Transverse colon (tissue), 4 donors: Measurements from ENCODE around the gene HECTD2. TPM values are rescaled to one million over a fixed set of nuclear protein-coding genes. Genes with fewer than 3 reads are reported as not detected.

Source experiments
- DNase-seq: peaks from one replicate; pipeline ENCODE4 v3.0.0-alpha.2; 2019
- H3K27ac ChIP-seq, 4 donors: fragments of 200-600 bp; sonication (generic); 2 replicates each; pipeline ENCODE4 v1.5.1; 2016 to 2018; ENCODE audit warnings: inconsistent platforms in 4 of 4
- H3K27me3 ChIP-seq: fragments of 200-600 bp; sonication (generic); 2 replicates; pipeline ENCODE4 v1.5.1; 2017; ENCODE audit warnings: inconsistent platforms
- H3K36me3 ChIP-seq, 4 donors: fragments of 200-600 bp; sonication (generic); 2 replicates each; pipeline ENCODE4 v1.5.1; 2017 to 2019; ENCODE audit warnings: inconsistent platforms in 4 of 4
- H3K4me1 ChIP-seq, 4 donors: fragments of 200-600 bp; sonication (generic); 2 replicates each; pipeline ENCODE4 v1.5.1; 2017 to 2020; ENCODE audit warnings: inconsistent platforms in 4 of 4
- H3K4me3 ChIP-seq, 4 donors: fragments of 200-600 bp; sonication (generic); 1 replicate in 1 of 4; 2 replicates in 3 of 4; pipeline versions ENCODE4 v1.5.1 to v1.6.1; 2017 to 2019; ENCODE audit warnings: inconsistent platforms in 4 of 4
- H3K9me3 ChIP-seq, 2 donors: fragments of 200-600 bp; sonication (generic); 2 replicates each; pipeline ENCODE4 v1.5.1; 2017 to 2019; ENCODE audit warnings: inconsistent platforms in 2 of 2
- CTCF ChIP-seq, 5 experiments: fragments of 200-600 bp in 3 of 5; fragments of 450-650 bp in 2 of 5; sonication (generic) in 3 of 5; IDR thresholded peaks; 1 replicate in 2 of 5; 2 replicates in 3 of 5; pipeline ENCODE4 v1.5.1; 2016 to 2017; ENCODE audit warnings: antibody characterized with exemption in 5 of 5, inconsistent platforms in 3 of 5, mild to moderate bottlenecking in 2 of 5, moderate library complexity in 1 of 5
- EP300 ChIP-seq: sonication (generic); formaldehyde crosslinking; IDR thresholded peaks from one replicate; pipeline ENCODE4 v1.6.1; 2017; ENCODE audit warnings: antibody characterized with exemption, low read depth
- POLR2A ChIP-seq: fragments of 450-650 bp; IDR thresholded peaks from one replicate; pipeline ENCODE4 v1.6.1; 2016; ENCODE audit warnings: antibody characterized with exemption, mild to moderate bottlenecking, moderate library complexity
- POLR2AphosphoS5 ChIP-seq, 3 donors: sonication (generic); formaldehyde crosslinking; IDR thresholded peaks; one replicate each; pipeline ENCODE4 v1.6.1; 2016; ENCODE audit warnings: antibody characterized with exemption in 3 of 3
- WGBS, 2 donors: methylation state at CpG; one replicate each; pipeline ENCODE4 v1.1.5; 2018; ENCODE audit warnings: low coverage in 1 of 2; 5-methylcytosine and 5-hydroxymethylcytosine counted together
- in situ Hi-C, 4 donors: fragments of 200-750 bp; cut with MboI; loops; one replicate each; pipeline versions ENCODE4 v1.15.0 to v1.15.1; 2017; ENCODE audit warnings: low sequenced_read_pairs in 3 of 4, low pct_ligation_motif_present in 1 of 4, low pct_unique_long_range_greater_than_20kb in 1 of 4
- intact Hi-C: fragments of 100-400 bp; cut with DNase I; formaldehyde crosslinking; loops from one replicate; pipeline ENCODE4 v1.15.1; 2023; ENCODE audit warnings: low total_unique reads
- total RNA-seq, 4 donors: library from RNA; depleted of rRNA; stranded (reverse); fragments of >200 nt; gene quantifications; one replicate each; pipeline ENCODE4 v1.1.0, GENCODE V29; 2016

The HECTD2 gene
- total RNA-seq, 4 donors from 2014 or later, result 6.8 to 10.3 (median 8.1) TPM

GRCh38 chr10:91519899-91520514 lies 109.9 kb downstream of the HECTD2 start:
- Histone ChIP-seq H3K4me1 (peaks cover 0 to 14% (median 5%) of the 10 kb centered on the region in 4 donors), H3K4me3 (no peak overlapping the region), H3K9me3 (peaks cover 0 to 7% of the 10 kb centered on the region in 2 donors), H3K27me3 (no peaks in the 10 kb centered on the region), H3K36me3 (no peaks in the 10 kb centered on the region), H3K27ac (no peak overlapping the region)
- TF ChIP-seq EP300 (no peak), POLR2A (no peak), CTCF (IDR thresholded peaks at IDR 0.05) (no peak), POLR2AphosphoS5 (IDR thresholded peaks at IDR 0.05) (no peak)
- intact Hi-C loops, result no loop called here
- DNase-seq, result no peak
- in situ Hi-C loops, result no loop called here
- whole genome bisulfite sequencing, 2 donors, result 77 to 84% methylated on average over 2 to 7 of the region's 7 CpGs

- in situ Hi-C loops, result no loop called here
- intact Hi-C loops, result no loop called here
- H3K27me3 ChIP-seq, result no peaks in the 10 kb centered on the region
- no peak overlapping the region for H3K4me3 ChIP-seq
- H3K4me1 ChIP-seq, result peaks cover 0 to 14% (median 5%) of the 10 kb centered on the region in 4 donors
- TF ChIP-seq EP300 (no peak), POLR2AphosphoS5 (IDR thresholded peaks at IDR 0.05) (no peak), POLR2A (no peak), CTCF (IDR thresholded peaks at IDR 0.05) (no peak)
- H3K27ac ChIP-seq, result no peak overlapping the region
- peaks cover 0 to 7% of the 10 kb centered on the region in 2 donors for H3K9me3 ChIP-seq
- no peak for DNase-seq
- H3K36me3 ChIP-seq, result no peaks in the 10 kb centered on the region
- 15 to 27% methylated on average over 1 of the region's 1 CpG for WGBS, 2 donors
Observed at GRCh38 chr10:91520661-91521060, 110.5 kb downstream of the HECTD2 start.

- H3K4me3 ChIP-seq, result no peak overlapping the region
- H3K27ac ChIP-seq, result no peak overlapping the region
- no peaks in the 10 kb centered on the region for H3K36me3 ChIP-seq
- peaks cover 0 to 14% (median 5%) of the 10 kb centered on the region in 4 donors for H3K4me1 ChIP-seq
- WGBS, 2 donors, result 85 to 100% methylated on average over 1 of the region's 1 CpG
- in situ Hi-C loops, result no loop called here
- TF ChIP-seq POLR2A (no peak), CTCF (IDR thresholded peaks at IDR 0.05) (no peak), EP300 (no peak), POLR2AphosphoS5 (IDR thresholded peaks at IDR 0.05) (no peak)
- peaks cover 0 to 7% of the 10 kb centered on the region in 2 donors for H3K9me3 ChIP-seq
- DNase-seq, result no peak
- no peaks in the 10 kb centered on the region for H3K27me3 ChIP-seq
- intact Hi-C loops, result no loop called here
Observed at GRCh38 chr10:91521439-91521838, 111.3 kb downstream of the HECTD2 start.

- no peaks in the 10 kb centered on the region for H3K9me3 ChIP-seq
- in situ Hi-C loops (no loop called here), intact Hi-C loops (no loop called here)
- no peak for DNase-seq
- peaks cover 0 to 6% (median 0%) of the 10 kb centered on the region in 4 donors for H3K4me1 ChIP-seq
- H3K4me3 ChIP-seq, result no peak overlapping the region
- WGBS, 2 donors, result 55 to 68% methylated on average over 2 to 4 of the region's 4 CpGs
- no peaks in the 10 kb centered on the region for H3K36me3 ChIP-seq
- no peaks in the 10 kb centered on the region for H3K27me3 ChIP-seq
- no peak overlapping the region for H3K27ac ChIP-seq
- TF ChIP-seq CTCF (IDR thresholded peaks at IDR 0.05) (no peak), EP300 (no peak), POLR2AphosphoS5 (IDR thresholded peaks at IDR 0.05) (no peak), POLR2A (no peak)
Observed at GRCh38 chr10:91525896-91526712, 116.0 kb downstream of the HECTD2 start.
